ENCODE results near the gene RETREG2. TPM values are rescaled to one million over a fixed set of nuclear protein-coding genes. Genes with fewer than 3 reads are reported as not detected.

The RETREG2 gene
- total RNA-seq, 1 donor from 2014 or later, result 79.8 TPM

- intact Hi-C loops (cut with micrococcal nuclease), result no loop called here
Measured at GRCh38 chr2:219168526-219168925, 9.5 kb upstream of the RETREG2 start.

- intact Hi-C loops (cut with micrococcal nuclease), result no loop called here
Measured at GRCh38 chr2:219168932-219169331, 9.1 kb upstream of the RETREG2 start.

- intact Hi-C loops (cut with micrococcal nuclease), result no loop called here
Measured at GRCh38 chr2:219169930-219170654, 8.0 kb upstream of the RETREG2 start, which contains the start of gene SLC23A3. Gene SLC23A3 (minus strand): TSS chr2:219170029. CDS start chr2:219169984, 45 bp downstream.

- intact Hi-C loops (cut with micrococcal nuclease), result loop anchor here (1.0 kb wide), 1 partner anchor 11 kb away; the partner anchor contains the start of gene NHEJ1
Measured at GRCh38 chr2:219171231-219171651, 6.8 kb upstream of the RETREG2 start.

GRCh38 chr2:219172231-219173154 lies 5.6 kb upstream of the RETREG2 start:
- intact Hi-C loops (cut with micrococcal nuclease), result no loop called here

- intact Hi-C loops (cut with micrococcal nuclease), result no loop called here
Measured at GRCh38 chr2:219173176-219173575, 4.9 kb upstream of the RETREG2 start.

- intact Hi-C loops (cut with micrococcal nuclease), result no loop called here
Measured at GRCh38 chr2:219174146-219174545, 3.9 kb upstream of the RETREG2 start.

GRCh38 chr2:219174801-219175200 lies 3.3 kb upstream of the RETREG2 start:
- intact Hi-C loops (cut with micrococcal nuclease), result loop anchor here (5.0 kb wide), 6 partner anchors 122 to 948 kb away; partner anchors contain the start of genes CHPF, CNOT9, CTDSP1 and STK11IP

- intact Hi-C loops (cut with micrococcal nuclease), result loop anchor here (5.0 kb wide), 6 partner anchors 122 to 948 kb away; partner anchors contain the start of genes CHPF, CNOT9, CTDSP1 and STK11IP
Measured at GRCh38 chr2:219175486-219175885, 2.6 kb upstream of the RETREG2 start.

- intact Hi-C loops (cut with micrococcal nuclease), result loop anchor here (2.0 to 5.0 kb wide), 8 partner anchors 43 to 949 kb away; partner anchors contain the start of genes ABCB6, CHPF, CNOT9 and CTDSP1
Measured at GRCh38 chr2:219175928-219176817, 1.9 kb upstream of the RETREG2 start.

- intact Hi-C loops (cut with micrococcal nuclease), result loop anchor here (1.0 to 5.0 kb wide), 14 partner anchors 17 to 950 kb away; partner anchors contain the start of genes ABCB6, CHPF, CNOT9 and CTDSP1
Measured at GRCh38 chr2:219176818-219177551, 1.1 kb upstream of the RETREG2 start, which contains the start of gene CNPPD1. Gene CNPPD1 (minus strand): TSS chr2:219176925. CDS start chr2:219176828, 97 bp downstream.

- intact Hi-C loops (cut with micrococcal nuclease), result loop anchor here (1.0 to 5.0 kb wide), 8 partner anchors 28 to 951 kb away; partner anchors contain the start of genes ANKZF1, ATG9A, CHPF and CNOT9
Measured at GRCh38 chr2:219178377-219179175, 501 bp downstream of the RETREG2 start.

- intact Hi-C loops (cut with micrococcal nuclease), result loop anchor here (5.0 kb wide), 6 partner anchors 117 to 953 kb away; partner anchors contain the start of genes CHPF, CNOT9, CTDSP1 and STK11IP
Measured at GRCh38 chr2:219179601-219180465, 1.8 kb downstream of the RETREG2 start.

- intact Hi-C loops (cut with micrococcal nuclease), result no loop called here
Measured at GRCh38 chr2:219180961-219181360, 2.9 kb downstream of the RETREG2 start.

GRCh38 chr2:219181531-219181930 lies 3.5 kb downstream of the RETREG2 start:
- intact Hi-C loops (cut with micrococcal nuclease), result no loop called here

GRCh38 chr2:219182331-219183150 lies 4.5 kb downstream of the RETREG2 start:
- intact Hi-C loops (cut with micrococcal nuclease), result no loop called here
